Measurements from ENCODE around the gene PPM1M.

PPM1M gene

GRCh38 chr3:52245322-52246263 is at the start of gene PPM1M:
TSS of gene PPM1M (plus strand) at chr3:52245759. CDS start at chr3:52245825, 66 bp downstream.
- DNase-seq = no peak

DNA sequence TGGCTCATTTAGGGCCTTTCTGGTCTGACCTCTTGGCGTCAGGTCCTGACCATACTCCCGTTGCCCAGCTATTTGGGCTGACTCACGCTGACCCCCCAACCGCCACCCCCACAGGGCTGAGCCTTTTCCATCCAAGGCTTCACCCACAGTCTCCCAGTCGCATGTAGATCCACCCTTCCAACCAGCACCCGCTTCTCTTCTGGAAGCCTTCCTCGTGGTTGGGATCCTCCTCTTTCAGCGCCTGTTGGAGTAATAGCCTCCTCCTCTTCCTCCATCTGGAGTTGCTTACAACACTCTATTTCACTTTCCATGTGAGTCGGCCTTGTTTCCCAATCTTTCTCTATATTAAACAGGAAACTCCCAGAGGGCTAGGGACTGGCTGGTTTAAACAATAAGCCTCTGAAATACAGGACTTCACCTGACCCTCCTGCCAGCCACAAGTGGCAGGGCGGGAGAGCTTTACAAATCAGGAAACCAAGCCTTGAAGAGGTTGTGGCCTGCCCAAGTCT is 49.7 kb upstream of the PPM1M start:
- DNase-seq = no peak

DNA sequence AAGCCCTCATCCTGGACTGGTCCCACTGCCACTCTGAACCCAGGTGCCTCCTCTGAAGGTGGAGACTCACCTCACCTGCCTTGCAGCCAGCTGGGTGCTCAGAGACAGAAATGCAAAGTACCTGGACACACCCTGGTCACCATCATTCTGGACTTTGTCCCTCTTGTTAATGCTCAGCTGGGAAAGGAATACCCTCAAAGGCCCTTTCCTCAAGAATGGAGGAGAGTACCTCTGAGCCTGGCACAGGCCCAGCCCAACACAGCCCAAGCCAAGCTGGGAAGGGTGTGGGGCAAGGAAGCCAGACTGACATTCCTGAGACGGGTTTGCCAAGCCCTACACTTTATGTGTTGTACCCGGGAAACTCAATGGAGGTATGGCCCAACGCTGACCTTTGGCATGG is 48.6 kb upstream of the PPM1M start:
- no peak for DNase-seq

DNA sequence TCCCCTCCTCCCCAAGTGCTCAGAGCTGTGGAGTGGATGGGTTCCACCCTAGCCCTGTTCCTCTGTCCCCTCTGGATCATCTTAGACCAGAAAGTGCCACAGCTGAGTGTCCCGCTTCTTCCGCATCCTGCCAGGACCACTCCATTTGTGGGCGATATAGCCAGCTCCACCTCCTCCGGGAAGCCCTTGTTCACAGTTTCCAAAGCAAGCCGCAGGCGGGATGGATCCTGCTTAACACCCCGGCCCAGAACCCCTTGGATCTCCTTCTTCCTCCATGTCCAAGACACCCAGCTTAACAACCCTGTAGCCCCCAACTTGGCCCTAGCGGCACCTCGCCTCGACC is 48.1 kb upstream of the PPM1M start:
- DNase-seq = no peak

GRCh38 chr3:52197842-52198625 is 47.5 kb upstream of the PPM1M start, which contains the start of gene ALAS1:
TSS of gene ALAS1 (plus strand) at chr3:52198160. CDS start at chr3:52199242, 1,082 bp downstream.
- DNase-seq = peak; percentile 73

- DNase-seq = no peak
These were observed 46.6 kb upstream of the PPM1M start for GRCh38 chr3:52198643-52199608.

DNA sequence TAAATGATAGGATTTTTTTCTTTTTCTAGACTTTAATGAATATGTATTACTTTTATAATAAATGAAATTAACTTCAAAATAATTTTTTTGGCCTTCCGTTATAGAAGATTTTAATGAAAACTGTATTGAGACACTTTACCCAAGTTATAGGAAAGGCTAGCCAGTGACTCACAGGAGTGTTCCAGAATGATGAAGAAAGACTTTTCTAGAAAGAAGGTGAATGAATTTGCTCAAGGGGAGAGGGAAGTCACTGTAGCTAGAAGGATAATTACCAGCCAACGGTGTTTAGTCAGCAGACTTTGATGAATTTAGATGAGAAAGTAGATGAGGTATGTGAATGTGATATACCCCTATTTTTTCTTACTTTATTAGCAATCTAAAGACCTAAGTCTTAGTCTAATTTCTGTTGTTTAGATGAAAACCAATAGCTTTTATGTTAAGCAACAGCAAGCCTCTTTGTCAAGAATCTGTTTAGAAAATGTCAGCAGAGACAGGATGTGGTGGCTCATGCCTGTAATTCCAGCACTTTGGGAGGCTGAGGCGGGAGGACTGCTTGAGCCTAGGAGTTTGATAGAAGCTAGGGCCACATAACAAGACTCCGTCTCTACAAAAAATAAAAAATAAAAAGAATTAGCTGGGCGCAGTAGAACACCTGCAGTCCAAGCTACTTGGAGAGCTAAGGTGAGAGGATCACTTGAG is 44.4 kb upstream of the PPM1M start:
- no peak for DNase-seq

- DNase-seq = no peak
These were observed 43.0 kb upstream of the PPM1M start for GRCh38 chr3:52202384-52203077.

DNA sequence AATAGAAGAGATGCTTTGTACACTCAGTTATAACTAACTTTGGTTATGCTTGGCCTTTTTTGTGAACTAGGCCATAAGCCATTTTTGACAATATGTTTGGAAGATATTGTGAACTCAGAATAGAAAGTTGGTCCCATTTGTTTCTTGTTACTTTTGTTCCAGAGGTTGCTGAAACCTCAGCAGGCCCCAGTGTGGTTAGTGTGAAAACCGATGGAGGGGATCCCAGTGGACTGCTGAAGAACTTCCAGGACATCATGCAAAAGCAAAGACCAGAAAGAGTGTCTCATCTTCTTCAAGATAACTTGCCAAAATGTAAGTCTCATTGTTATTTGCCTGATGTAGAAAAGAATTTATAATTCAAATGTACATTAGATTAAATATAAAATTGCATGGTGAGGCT is 41.9 kb upstream of the PPM1M start:
- no peak for DNase-seq

- peak; percentile 60 for DNase-seq
These were observed 41.1 kb upstream of the PPM1M start for GRCh38 chr3:52204337-52205073.

DNA sequence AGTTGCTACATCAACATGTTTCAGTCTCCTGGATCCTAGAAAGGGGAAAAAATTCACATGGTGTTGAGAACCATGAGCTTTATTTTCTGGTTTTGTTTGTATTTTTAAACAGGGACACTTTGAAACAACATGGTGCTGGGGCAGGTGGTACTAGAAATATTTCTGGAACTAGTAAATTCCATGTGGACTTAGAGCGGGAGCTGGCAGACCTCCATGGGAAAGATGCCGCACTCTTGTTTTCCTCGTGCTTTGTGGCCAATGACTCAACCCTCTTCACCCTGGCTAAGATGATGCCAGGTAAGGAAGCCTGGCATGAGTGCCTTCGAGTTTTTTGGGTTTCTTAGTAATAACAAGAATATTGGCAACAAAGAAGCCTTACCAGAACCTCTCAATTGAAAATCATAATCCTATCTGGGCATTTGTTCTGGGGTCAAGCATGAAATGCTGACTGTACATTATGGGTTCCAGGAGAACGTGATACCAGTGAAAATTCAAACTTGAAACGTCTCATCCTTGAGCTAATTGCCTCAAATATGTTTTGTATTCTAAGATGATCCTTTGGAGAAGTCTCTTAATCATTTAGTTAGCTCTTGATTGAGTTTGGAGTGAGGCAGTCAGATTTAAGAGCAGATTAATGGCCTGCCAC is 39.7 kb upstream of the PPM1M start:
- DNase-seq = no peak

DNA sequence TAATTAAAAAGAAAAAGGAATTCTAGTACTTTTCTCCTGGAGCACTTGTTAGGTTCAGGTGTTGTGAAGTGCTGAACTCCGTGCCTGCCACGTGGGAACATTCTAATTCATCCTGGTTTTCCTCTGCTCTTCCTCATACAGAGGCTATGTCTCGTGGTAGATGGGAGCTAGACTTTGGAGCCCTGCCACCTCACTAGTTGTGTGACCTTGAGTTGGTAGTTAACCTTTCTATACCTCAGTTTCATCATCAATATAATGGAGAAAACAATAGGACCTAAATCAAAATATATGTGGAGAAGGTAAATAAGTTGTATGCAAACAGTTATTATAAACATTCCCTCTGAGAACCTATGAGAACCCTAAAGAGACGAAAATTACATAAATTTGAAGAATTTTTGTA is 37.0 kb upstream of the PPM1M start:
- DNase-seq = no peak

DNA sequence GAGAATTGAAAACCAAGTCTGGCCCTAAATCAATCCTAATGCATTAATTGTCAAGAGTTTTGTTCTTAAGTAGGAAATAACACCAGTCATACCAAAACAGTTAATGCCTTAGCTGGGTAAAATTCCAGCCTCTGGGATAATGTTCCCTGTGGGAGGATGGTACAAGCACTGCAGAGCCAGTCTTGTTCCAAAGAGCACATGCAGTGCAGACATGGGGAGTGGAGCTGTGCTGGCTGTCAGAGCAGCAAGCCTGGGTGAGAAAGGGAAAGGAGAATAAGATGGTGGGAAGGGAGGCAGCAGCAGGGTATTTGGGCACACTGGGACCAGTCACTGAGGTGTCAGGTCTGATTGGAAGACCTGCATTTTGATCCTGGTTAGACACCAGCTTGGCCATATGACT is 35.5 kb upstream of the PPM1M start:
- no peak for DNase-seq

DNA sequence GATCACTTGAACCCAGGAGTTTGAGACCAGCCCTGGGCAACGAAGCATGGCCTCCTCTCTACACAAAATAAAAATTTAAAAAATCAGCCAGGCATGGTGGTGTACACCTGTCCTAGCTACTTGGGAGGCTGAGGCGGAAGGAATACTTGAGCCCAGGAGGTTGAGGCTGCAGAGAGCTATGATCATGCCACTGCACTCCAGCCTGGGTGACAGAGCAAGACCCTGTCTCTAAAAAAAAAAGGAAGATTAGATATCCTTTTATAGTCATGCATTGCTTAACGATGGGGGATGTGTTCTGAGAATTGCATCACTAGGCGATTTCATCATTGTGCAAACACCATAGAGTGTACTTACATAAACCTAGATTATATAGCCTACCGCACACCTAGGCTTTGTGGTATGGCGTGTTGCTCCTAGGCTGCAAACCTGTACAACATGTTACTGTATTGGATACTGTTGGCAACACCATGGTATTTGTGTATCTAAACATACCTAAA is 35.0 kb upstream of the PPM1M start:
- no peak for DNase-seq

- no peak for DNase-seq
These were observed 34.2 kb upstream of the PPM1M start for GRCh38 chr3:52211268-52211891.

GRCh38 chr3:52213005-52213404 is 32.6 kb upstream of the PPM1M start:
- DNase-seq = no peak

DNA sequence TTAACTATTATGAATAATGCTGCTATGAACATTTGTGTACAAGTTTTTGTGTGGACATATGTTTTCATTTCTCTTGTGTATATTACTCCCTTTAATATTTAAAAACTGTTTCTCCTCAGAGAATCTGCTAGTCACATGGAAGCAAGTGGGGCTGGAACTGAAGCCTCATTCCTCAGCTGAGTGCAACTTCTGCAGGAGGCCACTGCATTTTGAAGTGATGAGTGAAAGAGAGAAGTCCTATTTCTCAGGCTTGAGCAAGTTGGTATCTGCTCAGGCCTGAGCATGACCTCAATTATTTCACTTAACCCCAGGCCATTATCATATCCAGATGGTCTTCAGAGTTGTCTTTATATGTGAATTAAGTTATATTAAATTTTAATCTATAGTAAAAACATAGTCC is 31.7 kb upstream of the PPM1M start:
- no peak for DNase-seq

DNA sequence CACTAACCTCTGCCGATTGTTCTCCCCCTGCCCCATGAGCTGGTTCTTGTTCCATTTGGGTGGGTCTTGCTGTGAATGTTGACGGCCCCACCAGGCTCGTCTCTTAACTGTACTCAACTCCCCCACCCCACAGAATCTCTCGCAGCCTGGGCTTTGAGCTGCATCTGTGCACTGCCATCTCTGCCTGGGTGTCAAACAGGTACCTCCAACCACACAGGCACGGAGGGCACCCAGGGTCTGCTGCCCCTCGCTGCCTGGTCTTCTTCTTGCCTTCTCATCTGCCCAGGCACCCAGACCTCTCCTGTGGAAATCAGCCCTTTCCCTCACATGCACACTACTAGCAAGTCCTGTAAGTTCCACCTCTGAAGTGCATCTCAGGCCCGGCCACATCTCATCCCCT is 30.2 kb upstream of the PPM1M start:
- no peak for DNase-seq

Data from DMS79 treated with DMSO at 0.1 percent for 48 hours (cell line).